Right atrium auricular region (tissue), 2 donors: ENCODE results near the gene TNFRSF11A. TPM values are rescaled to one million over a fixed set of nuclear protein-coding genes. Genes with fewer than 3 reads are reported as not detected.

Experiments
- DNase-seq: peaks from one replicate; pipeline ENCODE4 v3.0.0-alpha.2; 2019; ENCODE audit warnings: low spot score
- H3K27ac ChIP-seq, 2 donors: fragments of 200-600 bp; sonication (generic); 1 replicate in 1 of 2; 2 replicates in 1 of 2; pipeline ENCODE4 v1.5.1; 2016 to 2019
- H3K27me3 ChIP-seq, 2 donors: fragments of 200-600 bp; sonication (generic); one replicate each; pipeline versions ENCODE4 v1.5.1 to v1.6.0; 2017 to 2019
- H3K36me3 ChIP-seq: fragments of 200-600 bp; sonication (generic); one replicate; pipeline ENCODE4 v1.5.1; 2016
- H3K4me1 ChIP-seq, 2 donors: fragments of 200-600 bp; sonication (generic); one replicate each; pipeline versions ENCODE4 v1.5.1 to v1.6.0; 2017 to 2019
- H3K4me3 ChIP-seq, 2 donors: fragments of 200-600 bp; sonication (generic); 1 replicate in 1 of 2; 2 replicates in 1 of 2; pipeline ENCODE4 v1.5.1; 2017 to 2019; ENCODE audit warnings: mild to moderate bottlenecking in 1 of 2, moderate library complexity in 1 of 2
- H3K9me3 ChIP-seq, 2 donors: fragments of 200-600 bp; sonication (generic); one replicate each; pipeline ENCODE4 v1.5.1; 2019
- total RNA-seq, 2 donors: library from RNA; depleted of rRNA; stranded (reverse); fragments of >200 nt; gene quantifications; one replicate each; pipeline ENCODE4 v1.1.0, GENCODE V29; 2016
- TF ChIP-seq, protein P1 (sequence below), 2 donors: fragments of 200-600 bp; sonication (generic); IDR thresholded peaks; one replicate each; pipeline ENCODE4 v1.5.1; 2019; ENCODE audit warnings: antibody characterized with exemption in 2 of 2

The TNFRSF11A gene
- total RNA-seq, 2 donors from 2014 or later, result 0.56 to 1.8 TPM

DNA sequence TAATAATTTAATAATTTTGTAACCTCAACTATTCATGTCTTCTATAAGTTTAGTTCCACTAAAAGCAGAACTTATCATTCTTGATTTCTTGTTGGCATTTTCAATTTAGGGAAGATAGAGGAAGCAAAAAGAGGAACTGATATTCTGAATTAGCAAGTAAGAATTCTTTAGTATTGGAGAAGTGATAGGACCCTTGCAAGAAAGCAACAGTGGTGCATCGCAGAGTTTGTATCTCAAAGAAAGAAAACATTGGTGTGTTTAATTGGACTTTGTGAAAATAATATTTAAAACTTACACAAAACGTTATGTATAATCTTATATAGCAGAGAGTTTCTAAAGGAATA lies 36.5 kb upstream of the TNFRSF11A start:
- DNase-seq, result no peak
- no peak overlapping the region for H3K27ac ChIP-seq
- H3K4me1 ChIP-seq, result no peaks in the 10 kb centered on the region
- no peak overlapping the region for H3K4me3 ChIP-seq
- H3K27me3 ChIP-seq, result no peaks in the 10 kb centered on the region
- H3K9me3 ChIP-seq, result no peaks in the 10 kb centered on the region
- TF ChIP-seq, protein P1, sequence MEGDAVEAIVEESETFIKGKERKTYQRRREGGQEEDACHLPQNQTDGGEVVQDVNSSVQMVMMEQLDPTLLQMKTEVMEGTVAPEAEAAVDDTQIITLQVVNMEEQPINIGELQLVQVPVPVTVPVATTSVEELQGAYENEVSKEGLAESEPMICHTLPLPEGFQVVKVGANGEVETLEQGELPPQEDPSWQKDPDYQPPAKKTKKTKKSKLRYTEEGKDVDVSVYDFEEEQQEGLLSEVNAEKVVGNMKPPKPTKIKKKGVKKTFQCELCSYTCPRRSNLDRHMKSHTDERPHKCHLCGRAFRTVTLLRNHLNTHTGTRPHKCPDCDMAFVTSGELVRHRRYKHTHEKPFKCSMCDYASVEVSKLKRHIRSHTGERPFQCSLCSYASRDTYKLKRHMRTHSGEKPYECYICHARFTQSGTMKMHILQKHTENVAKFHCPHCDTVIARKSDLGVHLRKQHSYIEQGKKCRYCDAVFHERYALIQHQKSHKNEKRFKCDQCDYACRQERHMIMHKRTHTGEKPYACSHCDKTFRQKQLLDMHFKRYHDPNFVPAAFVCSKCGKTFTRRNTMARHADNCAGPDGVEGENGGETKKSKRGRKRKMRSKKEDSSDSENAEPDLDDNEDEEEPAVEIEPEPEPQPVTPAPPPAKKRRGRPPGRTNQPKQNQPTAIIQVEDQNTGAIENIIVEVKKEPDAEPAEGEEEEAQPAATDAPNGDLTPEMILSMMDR (IDR thresholded peaks at IDR 0.05), result no peak
- peaks cover 14% of the 10 kb centered on the region for H3K36me3 ChIP-seq

DNA sequence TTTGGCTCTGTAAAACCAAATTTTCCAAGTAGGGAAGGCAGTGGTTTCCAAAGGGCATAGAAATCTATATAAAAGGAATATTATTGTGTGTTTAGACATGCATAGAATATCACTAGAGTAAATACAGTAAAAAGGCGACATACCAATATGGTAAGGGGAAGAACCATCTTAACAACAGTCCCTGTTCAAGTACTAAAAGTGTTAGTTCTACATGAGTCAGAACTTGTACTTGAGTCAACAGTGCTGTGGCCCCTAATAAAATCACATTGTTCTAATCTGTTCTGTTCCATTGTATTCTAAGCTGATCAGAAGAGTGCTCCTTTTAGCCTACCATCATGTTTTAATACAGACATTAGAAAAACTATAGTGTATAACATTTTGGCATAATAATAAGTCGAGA lies 36.1 kb upstream of the TNFRSF11A start:
- Histone ChIP-seq H3K27me3 (no peaks in the 10 kb centered on the region), H3K9me3 (no peaks in the 10 kb centered on the region), H3K4me3 (no peak overlapping the region), H3K4me1 (no peaks in the 10 kb centered on the region), H3K36me3 (peaks cover 14% of the 10 kb centered on the region), H3K27ac (no peak overlapping the region)
- no peak for DNase-seq
- TF ChIP-seq, protein P1 (IDR thresholded peaks at IDR 0.05), result no peak

DNA sequence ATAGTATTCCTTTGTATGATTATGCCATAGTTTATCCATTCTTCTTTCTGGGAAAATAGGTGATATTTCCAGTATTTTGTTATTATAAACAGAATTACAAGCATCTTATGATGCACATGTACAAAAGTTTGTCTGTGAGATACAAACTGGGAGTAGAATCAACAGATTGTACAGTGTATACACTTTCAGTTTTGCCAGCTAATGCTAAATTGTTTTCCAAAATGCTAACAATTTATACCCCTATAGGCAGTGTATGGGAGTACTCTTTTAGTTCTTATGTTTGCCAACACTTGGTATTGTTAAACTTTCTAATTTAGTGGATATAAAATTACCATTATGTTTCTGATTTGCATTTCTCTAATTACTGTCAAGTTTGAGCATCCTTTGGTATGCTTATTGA lies 31.0 kb upstream of the TNFRSF11A start:
- DNase-seq, result no peak
- TF ChIP-seq, protein P1 (IDR thresholded peaks at IDR 0.05), result no peak
- Histone ChIP-seq H3K27me3 (no peaks in the 10 kb centered on the region), H3K27ac (no peak overlapping the region), H3K4me3 (no peak overlapping the region), H3K4me1 (no peaks in the 10 kb centered on the region), H3K9me3 (no peaks in the 10 kb centered on the region), H3K36me3 (peaks cover 15% of the 10 kb centered on the region)

DNA sequence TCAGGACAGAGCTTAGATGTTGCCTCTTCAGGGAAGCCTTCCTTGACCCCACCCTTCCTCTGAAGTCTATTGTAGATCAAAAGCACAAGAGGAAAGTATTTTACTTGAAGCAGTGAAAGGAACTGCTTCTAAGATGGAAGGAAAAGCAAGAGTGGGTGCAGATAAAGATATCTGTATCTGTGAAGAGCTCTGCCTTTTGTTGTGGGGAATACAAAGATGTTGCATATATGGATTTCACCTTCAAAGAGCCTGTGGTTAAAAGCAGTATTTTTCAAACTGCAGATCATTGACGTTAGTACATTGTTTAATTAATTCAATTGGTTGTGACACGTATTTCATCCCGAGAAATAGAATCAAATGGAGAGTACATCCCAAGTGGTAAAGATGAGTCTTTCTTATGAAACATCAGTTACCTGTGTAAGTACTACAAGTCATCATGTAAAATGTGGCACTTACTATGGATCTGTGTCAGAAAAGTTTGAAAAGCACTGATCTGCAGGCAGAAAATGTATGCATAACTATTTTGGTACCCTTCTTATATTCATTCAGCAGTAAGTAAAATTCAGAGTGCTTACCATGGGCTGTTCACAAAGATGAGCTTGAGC lies 24.6 kb upstream of the TNFRSF11A start:
- H3K27me3 ChIP-seq, result no peaks in the 10 kb centered on the region
- no peak for DNase-seq

DNA sequence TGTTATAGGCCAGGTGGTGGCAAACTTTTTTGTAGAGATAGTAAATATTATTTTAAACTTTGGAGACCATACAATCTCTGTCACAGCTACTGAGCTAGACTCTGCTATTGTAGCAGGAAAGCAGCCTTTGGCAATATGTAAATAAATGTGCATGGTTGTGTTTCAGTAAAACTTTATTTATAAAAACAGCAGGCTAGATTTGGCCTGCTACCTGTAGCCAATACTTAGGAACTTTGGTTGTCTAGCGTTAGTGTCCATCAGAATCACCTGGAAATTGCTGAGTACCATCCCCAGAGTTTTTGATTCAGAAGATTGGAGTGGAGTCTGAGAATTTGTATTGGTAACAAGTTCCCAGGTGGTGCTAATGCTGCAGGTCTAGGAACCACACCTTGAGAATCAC lies 23.8 kb upstream of the TNFRSF11A start:
- no peak for DNase-seq
- no peak overlapping the region for H3K4me3 ChIP-seq
- H3K27ac ChIP-seq, result no peak overlapping the region
- peaks cover 30% of the 10 kb centered on the region for H3K36me3 ChIP-seq
- TF ChIP-seq, protein P1 (IDR thresholded peaks at IDR 0.05), result no peak
- H3K9me3 ChIP-seq, result no peaks in the 10 kb centered on the region
- H3K4me1 ChIP-seq, result no peaks in the 10 kb centered on the region
- no peaks in the 10 kb centered on the region for H3K27me3 ChIP-seq

More for the DNA sequence above, 24.6 kb upstream of the TNFRSF11A start:
- Histone ChIP-seq H3K36me3 (peaks cover 30% of the 10 kb centered on the region), H3K4me3 (no peak overlapping the region), H3K4me1 (no peaks in the 10 kb centered on the region), H3K9me3 (no peaks in the 10 kb centered on the region), H3K27ac (no peak overlapping the region)
- TF ChIP-seq, protein P1 (IDR thresholded peaks at IDR 0.05), result no peak

DNA sequence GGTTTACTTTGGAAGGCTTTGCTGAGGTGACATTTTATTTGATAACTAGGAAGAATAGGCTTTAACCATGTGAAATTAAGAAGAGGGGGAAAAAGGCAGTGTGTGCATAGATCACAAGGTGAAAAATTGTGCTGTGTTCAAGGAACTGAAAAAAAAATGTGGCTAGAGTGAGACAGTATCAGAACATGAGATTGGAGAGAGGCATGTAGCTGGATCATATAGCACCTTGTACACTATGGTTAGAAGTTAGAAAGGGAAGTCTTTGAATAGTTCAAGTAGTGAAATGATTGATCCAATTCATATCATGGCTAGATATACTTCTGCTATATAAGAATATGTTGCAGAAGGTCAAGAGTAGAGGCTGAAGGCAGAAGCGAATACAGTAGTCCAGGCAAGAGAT lies 12.3 kb upstream of the TNFRSF11A start:
- no peak overlapping the region for H3K4me3 ChIP-seq
- peaks cover 9% of the 10 kb centered on the region for H3K36me3 ChIP-seq
- no peaks in the 10 kb centered on the region for H3K27me3 ChIP-seq
- no peak overlapping the region for H3K27ac ChIP-seq
- H3K4me1 ChIP-seq, result no peaks in the 10 kb centered on the region
- no peak for DNase-seq
- H3K9me3 ChIP-seq, result no peaks in the 10 kb centered on the region
- TF ChIP-seq, protein P1 (IDR thresholded peaks at IDR 0.05), result no peak
